SU-DHL-6 (cell line): ENCODE data around the gene GSTM4.

Experiments
- EZH2phosphoT487 ChIP-seq: fragments of 200-600 bp; sonication (generic), shearing (Covaris generic); conservative IDR thresholded peaks from 2 replicates; pipeline ENCODE4 v1.6.1; 2018; ENCODE audit warnings: mild to moderate bottlenecking, antibody characterized with exemption, low read length, moderate library complexity, mixed read lengths
- TF ChIP-seq, protein P1 (sequence below): fragments of 200-600 bp; sonication (generic); IDR thresholded peaks from one replicate; pipeline ENCODE4 v1.5.1; 2017; ENCODE audit warnings: antibody characterized with exemption, mild to moderate bottlenecking, low read length, moderate library complexity; ENCODE audit not compliant: insufficient read depth, poor library complexity, severe bottlenecking

- TF ChIP-seq, protein P1, sequence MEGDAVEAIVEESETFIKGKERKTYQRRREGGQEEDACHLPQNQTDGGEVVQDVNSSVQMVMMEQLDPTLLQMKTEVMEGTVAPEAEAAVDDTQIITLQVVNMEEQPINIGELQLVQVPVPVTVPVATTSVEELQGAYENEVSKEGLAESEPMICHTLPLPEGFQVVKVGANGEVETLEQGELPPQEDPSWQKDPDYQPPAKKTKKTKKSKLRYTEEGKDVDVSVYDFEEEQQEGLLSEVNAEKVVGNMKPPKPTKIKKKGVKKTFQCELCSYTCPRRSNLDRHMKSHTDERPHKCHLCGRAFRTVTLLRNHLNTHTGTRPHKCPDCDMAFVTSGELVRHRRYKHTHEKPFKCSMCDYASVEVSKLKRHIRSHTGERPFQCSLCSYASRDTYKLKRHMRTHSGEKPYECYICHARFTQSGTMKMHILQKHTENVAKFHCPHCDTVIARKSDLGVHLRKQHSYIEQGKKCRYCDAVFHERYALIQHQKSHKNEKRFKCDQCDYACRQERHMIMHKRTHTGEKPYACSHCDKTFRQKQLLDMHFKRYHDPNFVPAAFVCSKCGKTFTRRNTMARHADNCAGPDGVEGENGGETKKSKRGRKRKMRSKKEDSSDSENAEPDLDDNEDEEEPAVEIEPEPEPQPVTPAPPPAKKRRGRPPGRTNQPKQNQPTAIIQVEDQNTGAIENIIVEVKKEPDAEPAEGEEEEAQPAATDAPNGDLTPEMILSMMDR = peak; percentile 90
- TF ChIP-seq EZH2phosphoT487 = no peak
These were observed 15.5 kb upstream of the GSTM4 start for GRCh38 chr1:109640285-109640865.
